CD8-positive, alpha-beta memory T cell (primary cell): Measurements from ENCODE around the gene KCTD21. TPM values are rescaled to one million over a fixed set of nuclear protein-coding genes. Genes with fewer than 3 reads are reported as not detected.

ENCODE experiments used
- CTCF ChIA-PET: fragments of 350-600 bp; sonication (Branson Sonifier 250); formaldehyde crosslinking; loops from one replicate; lab custom pipeline; 2021; ENCODE audit warnings: antibody characterized with exemption; lab: Charles Lee
- POLR2A ChIA-PET: fragments of 350-600 bp; sonication (Branson Sonifier 250); formaldehyde crosslinking; loops from one replicate; lab custom pipeline; 2021; ENCODE audit warnings: antibody characterized with exemption; lab: Charles Lee
- DNase-seq, 5 donors: peaks; one replicate each; pipeline versions ENCODE4 v3.0.0 to v3.0.0-alpha.2; 2020 to 2022; ENCODE audit warnings: mixed read lengths in 1 of 5
- H3K27ac ChIP-seq: one replicate; pipeline ENCODE4 v1.7.0; 2013; ENCODE audit warnings: low read depth, mild to moderate bottlenecking, low read length, moderate library complexity
- H3K27me3 ChIP-seq: 2 replicates; pipeline ENCODE4 v1.7.0; 2013; ENCODE audit warnings: low read length, mild to moderate bottlenecking; ENCODE audit not compliant: insufficient read depth, poor library complexity, severe bottlenecking
- H3K36me3 ChIP-seq: 2 replicates; pipeline ENCODE4 v1.7.0; 2013; ENCODE audit warnings: mild to moderate bottlenecking, low read length, moderate library complexity; ENCODE audit not compliant: insufficient read depth
- H3K4me1 ChIP-seq: 2 replicates; pipeline ENCODE4 v1.7.0; 2013; ENCODE audit warnings: mild to moderate bottlenecking, low read length, moderate library complexity; ENCODE audit not compliant: insufficient read depth
- H3K4me3 ChIP-seq: 2 replicates; pipeline ENCODE4 v1.7.0; 2013; ENCODE audit warnings: mild to moderate bottlenecking, low read length
- H3K9me3 ChIP-seq: 2 replicates; pipeline ENCODE4 v1.7.0; 2013; ENCODE audit warnings: mild to moderate bottlenecking, low read length
- H3K27ac Mint-ChIP-seq, 8 donors: one replicate each; pipeline ENCODE4 v1.8.0; 2020 to 2021; ENCODE audit warnings: mixed read lengths in 8 of 8, mild to moderate bottlenecking in 6 of 8, inconsistent platforms in 3 of 8, moderate library complexity in 3 of 8
- H3K27me3 Mint-ChIP-seq, 2 donors: one replicate each; pipeline ENCODE4 v1.8.0; 2020 to 2021; ENCODE audit warnings: mixed read lengths in 2 of 2, mild to moderate bottlenecking in 1 of 2, moderate library complexity in 1 of 2
- H3K36me3 Mint-ChIP-seq, 3 donors: one replicate each; pipeline ENCODE4 v1.8.0; 2020 to 2021; ENCODE audit warnings: mixed read lengths in 3 of 3, inconsistent platforms in 1 of 3, mild to moderate bottlenecking in 1 of 3
- H3K4me1 Mint-ChIP-seq, 3 donors: one replicate each; pipeline ENCODE4 v1.8.0; 2020 to 2021; ENCODE audit warnings: mixed read lengths in 3 of 3, inconsistent platforms in 1 of 3, mild to moderate bottlenecking in 1 of 3
- H3K4me3 Mint-ChIP-seq, 7 donors: one replicate each; pipeline ENCODE4 v1.8.0; 2020 to 2021; ENCODE audit warnings: mixed read lengths in 7 of 7, mild to moderate bottlenecking in 6 of 7, moderate library complexity in 4 of 7, inconsistent platforms in 2 of 7
- H3K9me3 Mint-ChIP-seq, 5 donors: one replicate each; pipeline ENCODE4 v1.8.0; 2020 to 2022; ENCODE audit warnings: mixed read lengths in 5 of 5, mild to moderate bottlenecking in 3 of 5, moderate library complexity in 2 of 5, inconsistent platforms in 1 of 5
- polyA plus RNA-seq: library from polyadenylated mRNA; unstranded; fragments of 300-500 nt; fragmentation: Illumina TruSeq; gene quantifications from one replicate; pipeline ENCODE4 v1.2.3, GENCODE V29; 2021
- total RNA-seq, 2 experiments: library from RNA; stranded (reverse); gene quantifications; one replicate each; pipeline ENCODE4 v1.2.3, GENCODE V29; 2021

Gene KCTD21
- total and polyA plus RNA-seq, 3 experiments from 2014 or later: 3.3 to 4.9 (median 4.6) TPM

DNA sequence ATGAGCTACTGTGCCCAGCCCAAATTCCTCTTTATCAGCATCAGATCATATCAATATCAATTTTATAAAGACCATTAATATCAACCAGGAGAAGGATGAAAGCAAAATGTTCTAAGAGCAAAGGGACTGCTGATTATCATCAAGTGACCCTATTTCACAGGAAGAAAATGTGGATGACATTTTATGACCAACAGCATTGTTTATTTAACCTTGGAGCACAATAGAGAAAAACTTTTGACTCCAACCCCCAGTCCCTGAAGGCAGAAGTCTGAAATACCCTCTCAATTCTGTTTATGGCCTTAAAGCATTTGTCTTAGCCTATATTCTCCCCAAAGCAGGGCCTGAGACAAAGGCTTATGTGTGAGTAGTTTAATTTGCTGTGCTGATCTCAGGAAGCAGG, 37.7 kb downstream of the KCTD21 start:
- peaks cover 0 to 4% (median 2%) of the 10 kb centered on the region in 3 donors for H3K36me3 Mint-ChIP-seq
- Histone ChIP-seq H3K4me1 (no peaks in the 10 kb centered on the region), H3K36me3 (no peaks in the 10 kb centered on the region), H3K4me3 (no peak overlapping the region), H3K27ac (no peak overlapping the region), H3K9me3 (no peaks in the 10 kb centered on the region), H3K27me3 (no peaks in the 10 kb centered on the region)
- no peaks in the 10 kb centered on the region for H3K4me1 Mint-ChIP-seq
- POLR2A ChIA-PET: no interaction called here
- DNase-seq: no peak
- no peak overlapping the region for H3K27ac Mint-ChIP-seq
- no peaks in the 10 kb centered on the region for H3K9me3 Mint-ChIP-seq
- peaks cover 0 to 3% of the 10 kb centered on the region in 2 donors for H3K27me3 Mint-ChIP-seq
- H3K4me3 Mint-ChIP-seq: no peak overlapping the region
- CTCF ChIA-PET: no interaction called here

DNA sequence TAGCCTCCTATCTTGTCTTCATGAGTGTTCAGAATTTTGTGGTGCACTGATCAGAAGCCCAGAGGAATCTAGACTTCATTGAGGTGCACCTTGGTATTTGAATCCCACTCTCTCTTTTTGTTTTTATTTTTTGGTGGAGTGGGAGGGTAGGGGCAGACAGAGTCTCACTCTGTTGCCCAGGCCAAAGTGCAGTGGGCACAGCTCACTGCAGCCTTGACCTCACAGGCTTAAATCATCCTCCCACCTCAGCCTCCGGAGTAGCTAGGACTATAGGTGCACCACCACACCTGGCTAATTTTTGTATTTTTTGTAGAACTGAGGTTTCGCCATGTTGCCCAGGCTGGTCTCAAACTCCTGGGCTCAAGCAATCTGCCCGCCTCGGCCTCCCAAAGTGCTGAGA, 38.1 kb downstream of the KCTD21 start:
- peaks cover 0 to 4% (median 2%) of the 10 kb centered on the region in 3 donors for H3K36me3 Mint-ChIP-seq
- ChIA-PET CTCF (interaction anchor here (1.5 kb wide), 2 partner anchors 11 to 414 kb away, joined by 4 to 5 read pairs; partner anchors contain the start of gene ALG8), POLR2A (no interaction called here)
- Histone ChIP-seq H3K4me1 (no peaks in the 10 kb centered on the region), H3K9me3 (no peaks in the 10 kb centered on the region), H3K27me3 (no peaks in the 10 kb centered on the region), H3K4me3 (no peak overlapping the region), H3K27ac (no peak overlapping the region), H3K36me3 (no peaks in the 10 kb centered on the region)
- no peaks in the 10 kb centered on the region for H3K4me1 Mint-ChIP-seq
- no peak for DNase-seq
- H3K4me3 Mint-ChIP-seq: no peak overlapping the region
- H3K27ac Mint-ChIP-seq: no peak overlapping the region
- no peaks in the 10 kb centered on the region for H3K9me3 Mint-ChIP-seq
- peaks cover 0 to 2% of the 10 kb centered on the region in 2 donors for H3K27me3 Mint-ChIP-seq

DNA sequence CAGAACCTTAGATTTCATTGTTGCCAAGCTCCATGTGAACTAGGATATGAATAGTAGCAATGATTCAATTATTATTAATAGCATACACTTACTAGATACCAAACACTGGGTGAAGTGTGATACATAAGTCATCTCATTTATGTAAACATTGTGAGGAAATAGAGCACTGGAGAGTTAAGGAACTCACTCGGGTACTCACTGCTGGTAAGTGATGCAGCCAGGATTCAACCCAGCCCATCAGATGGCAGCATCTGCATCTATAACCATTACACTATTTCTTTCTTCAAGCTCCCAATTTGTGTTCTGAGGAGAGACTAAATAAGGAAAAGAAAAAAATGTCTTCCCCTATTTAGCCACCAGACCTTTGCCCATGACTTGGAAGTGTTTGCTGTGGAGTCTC, 38.8 kb downstream of the KCTD21 start:
- Mint-ChIP-seq H3K4me1 (no peaks in the 10 kb centered on the region), H3K9me3 (no peaks in the 10 kb centered on the region), H3K27me3 (no peaks in the 10 kb centered on the region), H3K36me3 (peaks cover 0 to 4% (median 2%) of the 10 kb centered on the region in 3 donors), H3K27ac (no peak overlapping the region), H3K4me3 (no peak overlapping the region)
- Histone ChIP-seq H3K4me3 (no peak overlapping the region), H3K36me3 (no peaks in the 10 kb centered on the region), H3K4me1 (no peaks in the 10 kb centered on the region), H3K27ac (no peak overlapping the region), H3K27me3 (no peaks in the 10 kb centered on the region), H3K9me3 (no peaks in the 10 kb centered on the region)
- ChIA-PET POLR2A (interaction anchor here (0.7 kb wide), 1 partner anchor 268 kb away, joined by 3 read pairs; the partner anchor contains the start of gene GAB2), CTCF (interaction anchor here (1.5 kb wide), 2 partner anchors 10 to 415 kb away, joined by 4 to 5 read pairs; partner anchors contain the start of gene ALG8)
- DNase-seq: peak in 1 of 5 donors; percentile 18

DNA sequence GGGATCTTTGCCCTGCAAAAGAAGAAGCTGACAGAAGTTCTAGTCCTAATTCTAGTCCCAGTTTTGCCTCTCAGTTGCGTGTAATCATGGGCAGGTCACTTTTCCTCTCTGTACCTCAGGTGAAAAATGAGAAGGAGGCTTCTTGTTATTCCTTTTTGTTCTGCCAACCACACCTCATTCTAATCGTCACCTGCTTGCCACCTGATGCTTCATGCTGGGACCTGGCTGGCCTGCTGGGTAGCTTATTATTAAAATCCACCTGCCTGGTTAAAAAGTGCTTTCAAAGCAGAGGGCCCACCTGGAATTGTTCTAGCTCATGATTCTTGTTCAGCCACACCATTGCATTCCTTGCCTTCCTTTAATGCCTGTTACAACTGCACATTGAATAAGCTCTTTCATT, 40.6 kb downstream of the KCTD21 start:
- DNase-seq: no peak
- peaks cover 0 to 10% (median 5%) of the 10 kb centered on the region in 3 donors for H3K36me3 Mint-ChIP-seq
- no peaks in the 10 kb centered on the region for H3K9me3 ChIP-seq
- ChIA-PET CTCF (interaction anchor here (0.7 kb wide), 2 partner anchors 31 to 41 kb away, joined by 3 read pairs; partner anchors contain the start of genes KCTD21 and USP35), POLR2A (no interaction called here)
- no peak overlapping the region for H3K27ac Mint-ChIP-seq
- no peak overlapping the region for H3K4me3 ChIP-seq
- H3K9me3 Mint-ChIP-seq: no peaks in the 10 kb centered on the region
- no peaks in the 10 kb centered on the region for H3K36me3 ChIP-seq
- no peaks in the 10 kb centered on the region for H3K4me1 ChIP-seq
- no peaks in the 10 kb centered on the region for H3K4me1 Mint-ChIP-seq
- H3K4me3 Mint-ChIP-seq: no peak overlapping the region
- H3K27me3 Mint-ChIP-seq: no peaks in the 10 kb centered on the region
- no peaks in the 10 kb centered on the region for H3K27me3 ChIP-seq
- no peak overlapping the region for H3K27ac ChIP-seq

DNA sequence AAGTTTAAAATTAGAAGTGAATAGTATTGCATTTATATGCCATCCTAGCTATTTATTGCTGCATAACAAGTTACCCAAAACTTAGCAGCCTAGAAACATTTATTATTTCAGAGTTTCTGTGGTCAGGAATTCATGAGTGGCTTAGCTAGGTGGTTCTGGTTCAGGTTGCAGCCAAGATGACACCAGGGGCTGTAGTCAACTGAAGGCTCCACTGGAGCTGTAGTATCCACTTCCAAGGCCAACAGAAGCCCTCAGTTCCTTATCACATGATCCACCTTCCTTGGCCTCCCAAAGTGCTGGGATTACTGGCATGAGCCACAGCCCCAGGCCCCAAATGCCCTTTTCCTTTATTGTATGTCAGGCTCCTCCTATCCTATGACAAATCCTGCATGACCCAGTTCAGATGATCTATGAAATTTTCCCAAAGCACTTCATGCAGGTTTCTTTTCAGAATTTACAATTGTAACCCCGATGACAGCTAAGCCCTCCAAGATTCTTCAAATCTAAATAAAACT, 42.9 kb downstream of the KCTD21 start:
- peaks cover 9 to 11% (median 11%) of the 10 kb centered on the region in 3 donors for H3K4me1 Mint-ChIP-seq
- H3K27me3 Mint-ChIP-seq: no peaks in the 10 kb centered on the region
- H3K36me3 Mint-ChIP-seq: peaks cover 0 to 11% (median 6%) of the 10 kb centered on the region in 3 donors
- H3K4me3 Mint-ChIP-seq: no peak overlapping the region
- DNase-seq: no peak
- Histone ChIP-seq H3K27me3 (no peaks in the 10 kb centered on the region), H3K27ac (no peak overlapping the region), H3K4me1 (peaks cover 4% of the 10 kb centered on the region), H3K36me3 (no peaks in the 10 kb centered on the region), H3K4me3 (no peak overlapping the region), H3K9me3 (no peaks in the 10 kb centered on the region)
- no peaks in the 10 kb centered on the region for H3K9me3 Mint-ChIP-seq
- POLR2A ChIA-PET: no interaction called here
- H3K27ac Mint-ChIP-seq: no peak overlapping the region
- CTCF ChIA-PET: no interaction called here

DNA sequence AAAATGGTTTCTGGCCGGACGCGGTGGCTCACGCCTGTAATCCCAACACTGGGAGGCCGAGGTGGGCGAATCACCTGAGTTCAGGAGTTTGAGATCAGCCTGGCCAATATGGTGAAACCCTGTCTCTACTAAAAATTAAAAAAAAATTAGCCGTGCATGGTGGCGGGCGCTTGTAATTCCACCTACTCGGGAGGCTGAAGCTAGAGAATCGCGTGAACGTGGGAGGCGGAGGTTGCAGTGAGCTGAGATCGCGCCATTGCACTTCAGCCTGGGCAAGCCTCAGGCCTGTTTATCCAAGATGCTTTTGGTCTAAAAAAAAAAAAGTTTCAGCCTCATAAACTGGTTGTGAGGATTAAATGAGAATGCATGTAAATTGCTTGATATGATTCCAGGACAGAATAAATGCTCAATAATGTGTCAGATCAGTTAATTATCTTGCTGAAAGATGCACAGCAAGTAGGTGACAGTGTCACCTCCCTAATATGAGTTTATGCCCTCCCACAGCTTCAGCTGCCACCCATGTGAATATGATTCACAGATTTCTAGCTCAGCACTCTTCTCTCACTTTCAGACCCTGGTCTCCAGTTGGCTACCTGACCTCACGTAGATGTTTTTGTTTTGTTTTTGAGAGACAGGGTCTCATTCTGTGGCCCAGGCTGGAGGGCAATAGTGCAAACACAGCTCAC, 47.9 kb downstream of the KCTD21 start:
- H3K4me3 Mint-ChIP-seq: peak overlapping the region; percentile 34 to 93 (median 75)
- Histone ChIP-seq H3K27me3 (no peaks in the 10 kb centered on the region), H3K9me3 (no peaks in the 10 kb centered on the region), H3K27ac (no peak overlapping the region), H3K4me1 (peaks cover 11% of the 10 kb centered on the region), H3K36me3 (no peaks in the 10 kb centered on the region), H3K4me3 (no peak overlapping the region)
- POLR2A ChIA-PET: interaction anchor here (0.6 kb wide), 1 partner anchor 319 kb away, joined by 3 read pairs; no protein-coding TSS in a partner anchor
- H3K4me1 Mint-ChIP-seq: peaks cover 34 to 46% (median 44%) of the 10 kb centered on the region in 3 donors
- no peak for DNase-seq
- CTCF ChIA-PET: interaction anchor here (1.1 to 1.9 kb wide), 3 partner anchors 16 to 424 kb away, joined by 3 to 6 read pairs (median 6); partner anchors contain the start of gene INTS4
- peak overlapping the region in 6 of 8 donors; percentile 15 to 86 (median 64) for H3K27ac Mint-ChIP-seq
- H3K9me3 Mint-ChIP-seq: no peaks in the 10 kb centered on the region
- H3K27me3 Mint-ChIP-seq: peaks cover 0 to 1% of the 10 kb centered on the region in 2 donors
- peaks cover 0 to 36% (median 6%) of the 10 kb centered on the region in 3 donors for H3K36me3 Mint-ChIP-seq

DNA sequence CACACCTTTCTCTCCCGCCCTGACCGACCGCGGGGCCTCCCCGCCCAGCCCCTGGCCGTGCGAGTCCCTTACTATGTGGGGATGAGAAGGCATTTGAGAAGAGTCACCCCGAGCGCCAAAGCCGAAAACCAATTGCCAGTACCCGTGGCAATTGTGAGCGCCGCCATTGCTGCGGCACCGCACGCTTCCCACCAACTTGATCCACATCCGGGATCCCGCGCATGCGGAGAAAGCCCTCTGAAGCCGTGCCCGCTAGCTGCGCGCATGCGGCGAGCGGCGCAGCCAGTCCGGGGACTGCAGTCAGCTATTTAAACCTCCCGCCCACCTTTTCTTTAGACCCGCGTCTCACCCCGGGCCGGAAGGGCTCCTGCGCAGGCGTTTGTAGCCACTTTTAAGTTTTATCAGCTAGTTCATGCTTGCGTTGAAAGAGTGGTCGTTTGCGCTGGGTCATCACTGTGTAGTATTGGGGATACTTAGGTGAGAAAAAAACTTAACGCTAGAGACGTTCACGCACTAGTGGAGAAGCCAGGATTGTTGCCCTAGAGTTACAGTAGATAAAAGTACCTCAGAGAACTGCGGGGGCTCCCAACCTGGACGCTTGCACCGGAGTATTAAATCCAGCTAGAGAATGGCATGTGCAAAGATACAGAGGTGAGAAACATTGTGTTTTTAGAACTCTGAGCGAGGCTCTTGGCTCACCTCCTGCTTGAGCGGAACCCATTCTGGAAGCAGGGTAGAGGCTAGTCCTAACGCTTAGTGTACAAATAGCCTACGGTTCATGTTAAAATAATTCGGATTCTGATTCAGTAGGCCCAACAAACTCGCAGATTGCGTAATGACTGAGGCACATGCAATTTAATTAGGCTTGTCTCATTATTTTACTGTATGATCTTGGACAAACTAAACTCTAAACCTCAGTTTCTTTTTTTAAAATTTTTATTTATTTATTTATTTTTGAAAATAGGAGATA, 48.7 kb downstream of the KCTD21 start, which contains the start of gene ALG8:
ALG8 (minus strand) TSS at position 205 of the 970 bp plus-strand sequence; CDS start at position 167, 38 bp downstream.
- CTCF ChIA-PET: interaction anchor here (0.9 to 1.9 kb wide), 8 partner anchors 8 to 425 kb away, joined by 3 to 8 read pairs (median 4); partner anchors contain the start of gene INTS4

More for the DNA sequence above, 48.7 kb downstream of the KCTD21 start, which contains the start of gene ALG8:
- H3K27me3 Mint-ChIP-seq: peaks cover 0 to 1% of the 10 kb centered on the region in 2 donors
- H3K4me3 Mint-ChIP-seq: peak within 1 kb of the TSS; percentile 90 to 99 (median 95)
- H3K27me3 ChIP-seq: no peaks in the 10 kb centered on the region
- peak within 1 kb of the TSS; percentile 75 for H3K4me3 ChIP-seq
- peak within 1 kb of the TSS; percentile 79 for H3K27ac ChIP-seq
- no peaks in the 10 kb centered on the region for H3K9me3 Mint-ChIP-seq
- H3K36me3 Mint-ChIP-seq: peaks cover 2 to 38% (median 6%) of the 10 kb centered on the region in 3 donors
- peak within 1 kb of the TSS; percentile 87 to 98 (median 94) for H3K27ac Mint-ChIP-seq
- no peaks in the 10 kb centered on the region for H3K36me3 ChIP-seq
- H3K4me1 Mint-ChIP-seq: peaks cover 35 to 46% (median 44%) of the 10 kb centered on the region in 3 donors
- DNase-seq: peak; percentile 93 to 97 (median 95)
- H3K4me1 ChIP-seq: peaks cover 11% of the 10 kb centered on the region
- POLR2A ChIA-PET: interaction anchor here (0.5 to 1.5 kb wide), 8 partner anchors 37 to 435 kb away, joined by 3 to 7 read pairs (median 4); partner anchors contain the start of genes GAB2, INTS4, KCTD21 and NARS2
- no peaks in the 10 kb centered on the region for H3K9me3 ChIP-seq
